Measurements from ENCODE around the gene HOXA13. TPM values are rescaled to one million over a fixed set of nuclear protein-coding genes. Genes with fewer than 3 reads are reported as not detected.

The HOXA13 gene
- total RNA-seq, 2 experiments from 2014 or later = not detected

- no peak for DNase-seq
- Mint-ChIP-seq H3K4me3 (peak overlapping the region; percentile 28), H3K27me3 (peaks cover 83% of the 10 kb centered on the region), H3K9me3 (no peaks in the 10 kb centered on the region), H3K27ac (no peak overlapping the region), H3K36me3 (ENCODE audit: low read depth) (no peaks in the 10 kb centered on the region), H3K4me1 (peaks cover 10% of the 10 kb centered on the region)
- ChIA-PET CTCF (interaction anchor here (1.4 kb wide), 1 partner anchor 46 kb away, joined by 4 read pairs; no protein-coding TSS in a partner anchor), POLR2A (interaction anchor here (0.8 to 1.2 kb wide), 3 partner anchors 18 to 1397 kb away, joined by 3 read pairs; no protein-coding TSS in a partner anchor)
These were observed 42.3 kb upstream of the HOXA13 start for GRCh38 chr7:27242154-27242553.

- Mint-ChIP-seq H3K9me3 (no peaks in the 10 kb centered on the region), H3K4me1 (peaks cover 10% of the 10 kb centered on the region), H3K36me3 (ENCODE audit: low read depth) (no peaks in the 10 kb centered on the region), H3K27ac (no peak overlapping the region), H3K27me3 (peaks cover 83% of the 10 kb centered on the region), H3K4me3 (no peak overlapping the region)
- ChIA-PET POLR2A (interaction anchor here (0.8 kb wide), 1 partner anchor 1396 kb away, joined by 3 read pairs; no protein-coding TSS in a partner anchor), CTCF (interaction anchor here (1.3 to 1.4 kb wide), 2 partner anchors 15 to 45 kb away, joined by 3 to 4 read pairs; no protein-coding TSS in a partner anchor)
- no peak for DNase-seq
These were observed 41.5 kb upstream of the HOXA13 start for GRCh38 chr7:27241189-27242056.

- Mint-ChIP-seq H3K27ac (no peak overlapping the region), H3K36me3 (ENCODE audit: low read depth) (no peaks in the 10 kb centered on the region), H3K4me1 (peaks cover 13% of the 10 kb centered on the region), H3K27me3 (peaks cover 86% of the 10 kb centered on the region), H3K4me3 (no peak overlapping the region), H3K9me3 (no peaks in the 10 kb centered on the region)
- DNase-seq = no peak
- CTCF ChIA-PET = interaction anchor here (1.3 to 1.7 kb wide), 2 partner anchors 14 to 79 kb away, joined by 3 to 8 read pairs; no protein-coding TSS in a partner anchor
- POLR2A ChIA-PET = no interaction called here
These were observed 40.3 kb upstream of the HOXA13 start for GRCh38 chr7:27240015-27240731.

- no peak for DNase-seq
- ChIA-PET POLR2A (interaction anchor here (0.7 kb wide), 1 partner anchor 393 kb away, joined by 3 read pairs; no protein-coding TSS in a partner anchor), CTCF (interaction anchor here (1.7 kb wide), 1 partner anchor 79 kb away, joined by 8 read pairs; no protein-coding TSS in a partner anchor)
- Mint-ChIP-seq H3K36me3 (ENCODE audit: low read depth) (no peaks in the 10 kb centered on the region), H3K27ac (no peak overlapping the region), H3K9me3 (no peaks in the 10 kb centered on the region), H3K4me3 (no peak overlapping the region), H3K27me3 (peaks cover 84% of the 10 kb centered on the region), H3K4me1 (peaks cover 13% of the 10 kb centered on the region)
These were observed 39.6 kb upstream of the HOXA13 start for GRCh38 chr7:27239387-27240014.

GRCh38 chr7:27238979-27239386 is 39.1 kb upstream of the HOXA13 start:
- Mint-ChIP-seq H3K4me3 (no peak overlapping the region), H3K4me1 (peaks cover 13% of the 10 kb centered on the region), H3K9me3 (no peaks in the 10 kb centered on the region), H3K36me3 (ENCODE audit: low read depth) (no peaks in the 10 kb centered on the region), H3K27ac (no peak overlapping the region), H3K27me3 (peaks cover 84% of the 10 kb centered on the region)
- ChIA-PET CTCF (interaction anchor here (0.6 to 1.7 kb wide), 2 partner anchors 57 to 78 kb away, joined by 3 to 8 read pairs; no protein-coding TSS in a partner anchor), POLR2A (interaction anchor here (0.6 to 0.7 kb wide), 2 partner anchors 104 to 393 kb away, joined by 3 read pairs; no protein-coding TSS in a partner anchor)
- DNase-seq = no peak

GRCh38 chr7:27237735-27238334 is 37.9 kb upstream of the HOXA13 start:
- no peak overlapping the region for H3K27ac Mint-ChIP-seq
- H3K36me3 Mint-ChIP-seq (ENCODE audit: low read depth) = no peaks in the 10 kb centered on the region
- H3K4me1 Mint-ChIP-seq = peaks cover 12% of the 10 kb centered on the region
- no peak for DNase-seq
- ChIA-PET CTCF (interaction anchor here (1.3 kb wide), 2 partner anchors 42 to 59 kb away, joined by 3 to 7 read pairs; no protein-coding TSS in a partner anchor), POLR2A (no interaction called here)
- no peak overlapping the region for H3K4me3 Mint-ChIP-seq
- no peaks in the 10 kb centered on the region for H3K9me3 Mint-ChIP-seq
- peaks cover 84% of the 10 kb centered on the region for H3K27me3 Mint-ChIP-seq

- Mint-ChIP-seq H3K4me3 (no peak overlapping the region), H3K9me3 (no peaks in the 10 kb centered on the region), H3K4me1 (peaks cover 6% of the 10 kb centered on the region), H3K27ac (no peak overlapping the region), H3K27me3 (peaks cover 65% of the 10 kb centered on the region), H3K36me3 (ENCODE audit: low read depth) (no peaks in the 10 kb centered on the region)
- ChIA-PET CTCF (no interaction called here), POLR2A (no interaction called here)
- no peak for DNase-seq
These were observed 35.8 kb upstream of the HOXA13 start for GRCh38 chr7:27235387-27236311.

- ChIA-PET CTCF (no interaction called here), POLR2A (no interaction called here)
- no peaks in the 10 kb centered on the region for H3K4me1 Mint-ChIP-seq
- H3K27ac Mint-ChIP-seq = no peak overlapping the region
- DNase-seq = no peak
- no peak overlapping the region for H3K4me3 Mint-ChIP-seq
- no peaks in the 10 kb centered on the region for H3K36me3 Mint-ChIP-seq (ENCODE audit: low read depth)
- H3K27me3 Mint-ChIP-seq = peaks cover 46% of the 10 kb centered on the region
- no peaks in the 10 kb centered on the region for H3K9me3 Mint-ChIP-seq
These were observed 29.6 kb upstream of the HOXA13 start for GRCh38 chr7:27229448-27229847.

GRCh38 chr7:27224983-27225934 is 25.4 kb upstream of the HOXA13 start:
- POLR2A ChIA-PET = no interaction called here
- H3K27ac Mint-ChIP-seq = no peak overlapping the region
- no peaks in the 10 kb centered on the region for H3K9me3 Mint-ChIP-seq
- CTCF ChIA-PET = interaction anchor here (1.3 kb wide), 1 partner anchor 16 kb away, joined by 3 read pairs; no protein-coding TSS in a partner anchor
- H3K36me3 Mint-ChIP-seq (ENCODE audit: low read depth) = no peaks in the 10 kb centered on the region
- peaks cover 67% of the 10 kb centered on the region for H3K27me3 Mint-ChIP-seq
- no peak for DNase-seq
- H3K4me3 Mint-ChIP-seq = no peak overlapping the region
- no peaks in the 10 kb centered on the region for H3K4me1 Mint-ChIP-seq

GRCh38 chr7:27223941-27224575 is 24.2 kb upstream of the HOXA13 start:
- DNase-seq = no peak
- POLR2A ChIA-PET = interaction anchor here (0.9 kb wide), 1 partner anchor 18 kb away, joined by 3 read pairs; the partner anchor contains the start of gene EVX1
- no peaks in the 10 kb centered on the region for H3K9me3 Mint-ChIP-seq
- no peak overlapping the region for H3K4me3 Mint-ChIP-seq
- no peaks in the 10 kb centered on the region for H3K4me1 Mint-ChIP-seq
- CTCF ChIA-PET = no interaction called here
- H3K36me3 Mint-ChIP-seq (ENCODE audit: low read depth) = no peaks in the 10 kb centered on the region
- H3K27ac Mint-ChIP-seq = no peak overlapping the region
- peaks cover 72% of the 10 kb centered on the region for H3K27me3 Mint-ChIP-seq

Data from activated CD4-positive, alpha-beta memory T cell treated with anti-CD3 and anti-CD28 coated beads, Interleukin-2, amount 10 ng/mL, durations not matched to agents 7 days and 5 days (primary cell).